ENCODE results near the gene CFAP100.

- no peak for TF ChIP-seq YY1 (IDR thresholded peaks at IDR 0.05; ENCODE audit: insufficient read depth, insufficient read length)
- no peak for TF ChIP-seq ZNF274 (IDR thresholded peaks at IDR 0.05; ENCODE audit: low read depth, low read length)
- TF ChIP-seq SUZ12 (IDR thresholded peaks at IDR 0.05; ENCODE audit: extremely low read depth, insufficient read depth, insufficient read length), result no peak
Observed at GRCh38 chr3:126370606-126371005, 24.1 kb upstream of the CFAP100 start.
